H9 (cell line): ENCODE measurements around the gene SETD6. TPM values are rescaled to one million over a fixed set of nuclear protein-coding genes. Genes with fewer than 3 reads are reported as not detected.

ENCODE experiments used
- DNase-seq: peaks from one replicate; pipeline ENCODE4 v3.0.0-alpha.2; 2017
- H2AFZ ChIP-seq: one replicate; pipeline ENCODE4 v1.6.1; 2013; ENCODE audit warnings: mild to moderate bottlenecking, low read length, control low read depth, moderate library complexity
- H2AK5ac ChIP-seq: 2 replicates; pipeline ENCODE4 v1.6.1; 2013; ENCODE audit warnings: low read length, control low read depth, mixed read lengths; ENCODE audit not compliant: insufficient read length
- H2BK120ac ChIP-seq: one replicate; pipeline ENCODE4 v1.6.1; 2013; ENCODE audit warnings: low read depth, mild to moderate bottlenecking, low read length, control low read depth, inconsistent platforms; ENCODE audit not compliant: poor library complexity, severe bottlenecking
- H2BK12ac ChIP-seq: 2 replicates; pipeline ENCODE4 v1.6.1; 2013; ENCODE audit warnings: low read length, control low read depth, mixed read lengths, low read depth; ENCODE audit not compliant: insufficient read length
- H2BK15ac ChIP-seq: 2 replicates; pipeline ENCODE4 v1.6.1; 2013; ENCODE audit warnings: low read depth, low read length, control low read depth
- H2BK20ac ChIP-seq: one replicate; pipeline ENCODE4 v1.6.1; 2013; ENCODE audit warnings: low read depth, mild to moderate bottlenecking, low read length, control low read depth, inconsistent platforms; ENCODE audit not compliant: poor library complexity, severe bottlenecking
- H2BK5ac ChIP-seq: 2 replicates; pipeline ENCODE4 v1.6.1; 2013; ENCODE audit warnings: low read length, control low read depth, mixed read lengths; ENCODE audit not compliant: insufficient read length
- H3K14ac ChIP-seq: 2 replicates; pipeline ENCODE4 v1.6.1; 2013; ENCODE audit warnings: low read length, control low read depth; ENCODE audit not compliant: insufficient read depth
- H3K18ac ChIP-seq: 2 replicates; pipeline ENCODE4 v1.6.1; 2013; ENCODE audit warnings: low read depth, mild to moderate bottlenecking, mixed read lengths, low read length, control low read depth; ENCODE audit not compliant: insufficient read length
- H3K23ac ChIP-seq: 2 replicates; pipeline ENCODE4 v1.6.1; 2013; ENCODE audit warnings: low read length, control low read depth, mixed read lengths, low read depth; ENCODE audit not compliant: insufficient read length
- H3K23me2 ChIP-seq: 2 replicates; pipeline ENCODE4 v1.6.1; 2013; ENCODE audit warnings: low read depth, mild to moderate bottlenecking, mixed read lengths, low read length, control low read depth; ENCODE audit not compliant: insufficient read length, poor library complexity, severe bottlenecking
- H3K27ac ChIP-seq: 2 replicates; pipeline ENCODE4 v1.5.1; 2013; ENCODE audit warnings: low read length, control low read depth, mixed read lengths, low read depth; ENCODE audit not compliant: insufficient read length
- H3K27me3 ChIP-seq: 2 replicates; pipeline ENCODE4 v1.6.1; 2013; ENCODE audit warnings: low read length, control low read depth, inconsistent platforms; ENCODE audit not compliant: insufficient read depth
- H3K4ac ChIP-seq: 2 replicates; pipeline ENCODE4 v1.6.1; 2013; ENCODE audit warnings: low read depth, mild to moderate bottlenecking, control low read depth, inconsistent platforms, low read length, moderate library complexity
- H3K4me1 ChIP-seq: 2 replicates; pipeline ENCODE4 v1.6.1; 2013; ENCODE audit warnings: low read length, control low read depth, inconsistent platforms; ENCODE audit not compliant: insufficient read depth
- H3K4me2 ChIP-seq: 2 replicates; pipeline ENCODE4 v1.6.1; 2013; ENCODE audit warnings: low read length, control low read depth, mixed read lengths; ENCODE audit not compliant: insufficient read length, insufficient read depth
- H3K56ac ChIP-seq: 2 replicates; pipeline ENCODE4 v1.6.1; 2013; ENCODE audit warnings: low read depth, mild to moderate bottlenecking, mixed read lengths, low read length, control low read depth; ENCODE audit not compliant: insufficient read length
- H3K79me1 ChIP-seq: 2 replicates; pipeline ENCODE4 v1.6.1; 2013; ENCODE audit warnings: low read depth, mild to moderate bottlenecking, moderate library complexity, low read length, control low read depth, inconsistent platforms; ENCODE audit not compliant: insufficient read depth, poor library complexity, severe bottlenecking
- H3K79me2 ChIP-seq: 2 replicates; pipeline ENCODE4 v1.6.1; 2013; ENCODE audit warnings: low read length, control low read depth, inconsistent platforms; ENCODE audit not compliant: insufficient read depth
- H3K9ac ChIP-seq: 2 replicates; pipeline ENCODE4 v1.6.1; 2013; ENCODE audit warnings: low read length, control low read depth, mixed read lengths; ENCODE audit not compliant: insufficient read length; ENCODE audit errors: extremely low read depth
- H3K9me3 ChIP-seq: one replicate; pipeline ENCODE4 v1.6.1; 2013; ENCODE audit warnings: low read depth, low read length, inconsistent platforms; ENCODE audit not compliant: control insufficient read depth
- H3T11ph ChIP-seq: one replicate; pipeline ENCODE4 v1.6.1; 2013; ENCODE audit warnings: mild to moderate bottlenecking, low read length, control low read depth, inconsistent platforms
- H4K20me1 ChIP-seq: one replicate; pipeline ENCODE4 v1.6.1; 2013; ENCODE audit not compliant: control insufficient read depth, insufficient read length, insufficient read depth
- H4K5ac ChIP-seq: 2 replicates; pipeline ENCODE4 v1.6.1; 2013; ENCODE audit warnings: low read depth, mild to moderate bottlenecking, mixed read lengths, low read length, control low read depth; ENCODE audit not compliant: insufficient read length
- H4K8ac ChIP-seq: replicated peaks from 2 replicates; pipeline ENCODE4 v1.6.1; 2013; ENCODE audit warnings: low read length, control low read depth, mixed read lengths, low read depth; ENCODE audit not compliant: insufficient read length
- H4K91ac ChIP-seq: 2 replicates; pipeline ENCODE4 v1.6.1; 2013; ENCODE audit warnings: low read depth, mild to moderate bottlenecking, moderate library complexity, mixed read lengths, low read length, control low read depth; ENCODE audit not compliant: insufficient read length
- H3K27ac Mint-ChIP-seq, 3 experiments: 2 replicates in 2 of 3; 3 replicates in 1 of 3; pipeline ENCODE4 v1.8.0; 2020 to 2021; ENCODE audit warnings: mixed read lengths in 3 of 3, mild to moderate bottlenecking in 1 of 3, moderate library complexity in 1 of 3
- H3K27me3 Mint-ChIP-seq: 2 replicates; pipeline ENCODE4 v1.8.0; 2021; ENCODE audit warnings: low read depth, mild to moderate bottlenecking, moderate library complexity, mixed read lengths
- H3K36me3 Mint-ChIP-seq, 3 experiments: 2 replicates in 2 of 3; 3 replicates in 1 of 3; pipeline ENCODE4 v1.8.0; 2020 to 2021; ENCODE audit warnings: low read depth in 3 of 3, mixed read lengths in 3 of 3; ENCODE audit not compliant: insufficient read depth in 1 of 3
- H3K4me1 Mint-ChIP-seq, 2 experiments: 2 replicates each; pipeline ENCODE4 v1.8.0; 2020; ENCODE audit warnings: mixed read lengths in 2 of 2
- H3K4me3 Mint-ChIP-seq, 2 experiments: 2 replicates in 1 of 2; 3 replicates in 1 of 2; pipeline ENCODE4 v1.8.0; 2020 to 2021; ENCODE audit warnings: mild to moderate bottlenecking in 2 of 2, mixed read lengths in 2 of 2, moderate library complexity in 1 of 2
- H3K9me3 Mint-ChIP-seq, 2 experiments: 2 replicates in 1 of 2; 3 replicates in 1 of 2; pipeline ENCODE4 v1.8.0; 2020; ENCODE audit warnings: mild to moderate bottlenecking in 2 of 2, mixed read lengths in 2 of 2, moderate library complexity in 1 of 2
- WGBS: extraction: QIAGEN DNeasy Blood & Tissue Kit; methylation state at CpG from one replicate; pipeline ENCODE4 v1.1.7; 2013; ENCODE audit warnings: missing lambda C conversion rate, low lambda C conversion rate, mixed read lengths; ENCODE audit not compliant: insufficient read length; ENCODE audit errors: extremely low coverage; 5-methylcytosine and 5-hydroxymethylcytosine counted together
- total RNA-seq: library from RNA; stranded (reverse); gene quantifications from 2 replicates; pipeline ENCODE4 v1.2.1, GENCODE V29; 2021
- TF ChIP-seq, protein P1 (sequence below): fragments of 200-600 bp; sonication (generic); conservative IDR thresholded peaks from 3 replicates; pipeline ENCODE4 v1.8.0; 2021; ENCODE audit warnings: antibody characterized with exemption, mild to moderate bottlenecking

SETD6 gene
- total RNA-seq, 1 experiment from 2014 or later: 55.6 TPM

DNA sequence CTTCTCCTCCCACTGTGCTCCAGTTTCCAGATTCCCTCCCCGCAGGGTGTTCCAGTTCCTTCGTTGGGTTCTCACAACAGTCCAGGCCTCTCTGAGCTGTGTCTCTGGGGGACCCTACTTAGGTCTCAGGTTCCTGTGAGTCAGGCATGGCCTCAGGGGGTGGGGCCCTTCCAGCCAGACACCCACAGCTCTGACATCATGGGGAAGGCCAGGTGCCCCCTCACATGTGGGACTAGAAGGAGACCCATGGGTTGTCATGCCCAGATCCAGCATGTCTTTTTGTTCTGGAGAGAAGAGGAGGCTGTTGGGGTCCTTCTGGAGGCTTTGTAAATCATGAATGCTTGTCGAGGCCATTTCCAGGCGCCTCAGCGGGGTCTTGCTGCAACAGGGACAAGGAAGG lies 47.4 kb upstream of the SETD6 start:
- Histone ChIP-seq H2BK12ac (no peak overlapping the region), H3K23me2 (peaks cover 21% of the 10 kb centered on the region), H3K79me1 (no peaks in the 10 kb centered on the region), H2BK120ac (no peak overlapping the region), H4K5ac (no peak overlapping the region), H3K23ac (no peak overlapping the region), H3K4ac (no peak overlapping the region), H3K79me2 (no peaks in the 10 kb centered on the region), H3K18ac (no peak overlapping the region), H3K4me2 (no peak overlapping the region), H3K27me3 (peaks cover 16% of the 10 kb centered on the region; the same call in 1 of the 2 replicates), H2AK5ac (no peak overlapping the region), H3K9me3 (no peaks in the 10 kb centered on the region), H4K20me1 (no peaks in the 10 kb centered on the region), H3K27ac (no peak overlapping the region), H2BK15ac (no peak overlapping the region), H3K56ac (no peak overlapping the region), H3T11ph (no peak overlapping the region), H3K4me1 (no peaks in the 10 kb centered on the region), H2BK5ac (no peak overlapping the region), H2AFZ (no peak overlapping the region), H2BK20ac (no peak overlapping the region), H4K91ac (no peak overlapping the region), H3K9ac (no peak overlapping the region), H3K14ac (no peak overlapping the region), H4K8ac (no peak overlapping the region)
- H3K27ac Mint-ChIP-seq: no peak overlapping the region; a peak in 1 of 7 replicates
- WGBS: no CpG with 5 or more reads among the region's 5 CpGs
- H3K27me3 Mint-ChIP-seq: peaks cover 65% of the 10 kb centered on the region
- DNase-seq: no peak
- H3K4me3 Mint-ChIP-seq: no peak overlapping the region
- H3K4me1 Mint-ChIP-seq: peaks cover 14 to 43% of the 10 kb centered on the region in 2 experiments
- TF ChIP-seq, protein P1, sequence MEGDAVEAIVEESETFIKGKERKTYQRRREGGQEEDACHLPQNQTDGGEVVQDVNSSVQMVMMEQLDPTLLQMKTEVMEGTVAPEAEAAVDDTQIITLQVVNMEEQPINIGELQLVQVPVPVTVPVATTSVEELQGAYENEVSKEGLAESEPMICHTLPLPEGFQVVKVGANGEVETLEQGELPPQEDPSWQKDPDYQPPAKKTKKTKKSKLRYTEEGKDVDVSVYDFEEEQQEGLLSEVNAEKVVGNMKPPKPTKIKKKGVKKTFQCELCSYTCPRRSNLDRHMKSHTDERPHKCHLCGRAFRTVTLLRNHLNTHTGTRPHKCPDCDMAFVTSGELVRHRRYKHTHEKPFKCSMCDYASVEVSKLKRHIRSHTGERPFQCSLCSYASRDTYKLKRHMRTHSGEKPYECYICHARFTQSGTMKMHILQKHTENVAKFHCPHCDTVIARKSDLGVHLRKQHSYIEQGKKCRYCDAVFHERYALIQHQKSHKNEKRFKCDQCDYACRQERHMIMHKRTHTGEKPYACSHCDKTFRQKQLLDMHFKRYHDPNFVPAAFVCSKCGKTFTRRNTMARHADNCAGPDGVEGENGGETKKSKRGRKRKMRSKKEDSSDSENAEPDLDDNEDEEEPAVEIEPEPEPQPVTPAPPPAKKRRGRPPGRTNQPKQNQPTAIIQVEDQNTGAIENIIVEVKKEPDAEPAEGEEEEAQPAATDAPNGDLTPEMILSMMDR: no peak
- peaks cover 0 to 3% of the 10 kb centered on the region in 2 experiments; a peak in 2 of 5 replicates for H3K9me3 Mint-ChIP-seq
- H3K36me3 Mint-ChIP-seq: peaks cover 0 to 6% (median 0%) of the 10 kb centered on the region in 3 experiments; a peak in 2 of 7 replicates
